ENCODE data around the gene ZNF106.

The ZNF106 gene

GRCh38 chr15:42378011-42378410 lies 112.9 kb downstream of the ZNF106 start:
- Histone ChIP-seq H3K27ac (ENCODE audit: low read depth, low read length) (no peak overlapping the region), H3K79me2 (ENCODE audit: control insufficient read depth, insufficient read depth, low read length) (no peaks in the 10 kb centered on the region), H3K36me3 (ENCODE audit: control insufficient read depth, insufficient read depth, low read length) (no peaks in the 10 kb centered on the region), H3K27me3 (ENCODE audit: insufficient read depth, low read length, poor library complexity) (no peaks in the 10 kb centered on the region), H3K18ac (ENCODE audit: low read length) (no peak overlapping the region), H3K9ac (ENCODE audit: low read length) (no peak overlapping the region), H3K4me2 (ENCODE audit: low read length) (no peak overlapping the region), H4K5ac (ENCODE audit: low read length) (no peak overlapping the region), H2BK120ac (ENCODE audit: low read depth, low read length) (no peak overlapping the region), H3K23ac (ENCODE audit: low read length) (no peak overlapping the region), H2BK5ac (ENCODE audit: low read length) (no peak overlapping the region), H3K4me1 (ENCODE audit: control insufficient read depth, low read depth, low read length) (no peaks in the 10 kb centered on the region), H3K4me3 (ENCODE audit: low read length) (no peak overlapping the region), H2BK15ac (replicated peaks; ENCODE audit: low read depth) (no peak overlapping the region), H2AK5ac (ENCODE audit: low read length) (no peak overlapping the region), H3K79me1 (ENCODE audit: low read length) (no peaks in the 10 kb centered on the region), H3K4ac (ENCODE audit: low read depth, low read length) (no peak overlapping the region), H4K8ac (ENCODE audit: low read depth, low read length) (no peak overlapping the region), H3K56ac (ENCODE audit: low read length) (no peak overlapping the region)
- WGBS (ENCODE audit: extremely low coverage, insufficient coverage, low lambda C conversion rate) = no CpG with 5 or more reads among the region's 8 CpGs
- no peak for DNase-seq

DNA sequence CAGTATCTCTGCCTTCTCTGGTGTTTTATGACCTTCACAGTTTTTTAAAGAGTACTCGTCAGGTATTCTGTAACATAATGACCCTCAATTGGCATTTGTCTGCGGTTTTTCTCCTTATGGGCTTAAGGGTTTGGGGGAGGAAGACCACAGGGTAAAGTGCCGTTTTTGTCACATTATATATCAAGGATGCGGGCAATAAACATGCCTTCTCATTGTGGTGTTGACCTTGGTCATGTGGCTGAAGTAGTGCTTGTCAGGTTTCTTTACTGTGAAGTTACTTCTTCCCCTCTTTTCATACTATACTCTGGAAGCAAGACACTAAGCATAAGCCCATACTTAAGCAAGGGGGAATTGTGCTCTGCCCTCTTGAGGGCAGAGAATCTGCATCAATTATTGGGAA lies 115.0 kb downstream of the ZNF106 start:
- no peak overlapping the region for H3K56ac ChIP-seq (ENCODE audit: low read length)
- no peak overlapping the region for H3K18ac ChIP-seq (ENCODE audit: low read length)
- no peaks in the 10 kb centered on the region for H3K27me3 ChIP-seq (ENCODE audit: insufficient read depth, low read length, poor library complexity)
- no peak overlapping the region for H3K9ac ChIP-seq (ENCODE audit: low read length)
- H2AK5ac ChIP-seq (ENCODE audit: low read length) = no peak overlapping the region
- H2BK120ac ChIP-seq (ENCODE audit: low read depth, low read length) = no peak overlapping the region
- no peak overlapping the region for H3K4ac ChIP-seq (ENCODE audit: low read depth, low read length)
- H3K36me3 ChIP-seq (ENCODE audit: control insufficient read depth, insufficient read depth, low read length) = no peaks in the 10 kb centered on the region
- no peak overlapping the region for H3K4me3 ChIP-seq (ENCODE audit: low read length)
- DNase-seq = no peak
- H3K4me2 ChIP-seq (ENCODE audit: low read length) = no peak overlapping the region
- no CpG with 5 or more reads among the region's 4 CpGs for WGBS (ENCODE audit: extremely low coverage, insufficient coverage, low lambda C conversion rate)
- no peak overlapping the region for H3K27ac ChIP-seq (ENCODE audit: low read depth, low read length)
- H3K79me1 ChIP-seq (ENCODE audit: low read length) = no peaks in the 10 kb centered on the region
- H2BK5ac ChIP-seq (ENCODE audit: low read length) = no peak overlapping the region
- H3K79me2 ChIP-seq (ENCODE audit: control insufficient read depth, insufficient read depth, low read length) = no peaks in the 10 kb centered on the region
- no peak overlapping the region for H3K23ac ChIP-seq (ENCODE audit: low read length)
- no peak overlapping the region for H4K5ac ChIP-seq (ENCODE audit: low read length)
- no peaks in the 10 kb centered on the region for H3K4me1 ChIP-seq (ENCODE audit: control insufficient read depth, low read depth, low read length)
- no peak overlapping the region for H2BK15ac ChIP-seq (replicated peaks; ENCODE audit: low read depth)
- no peak overlapping the region for H4K8ac ChIP-seq (ENCODE audit: low read depth, low read length)

DNA sequence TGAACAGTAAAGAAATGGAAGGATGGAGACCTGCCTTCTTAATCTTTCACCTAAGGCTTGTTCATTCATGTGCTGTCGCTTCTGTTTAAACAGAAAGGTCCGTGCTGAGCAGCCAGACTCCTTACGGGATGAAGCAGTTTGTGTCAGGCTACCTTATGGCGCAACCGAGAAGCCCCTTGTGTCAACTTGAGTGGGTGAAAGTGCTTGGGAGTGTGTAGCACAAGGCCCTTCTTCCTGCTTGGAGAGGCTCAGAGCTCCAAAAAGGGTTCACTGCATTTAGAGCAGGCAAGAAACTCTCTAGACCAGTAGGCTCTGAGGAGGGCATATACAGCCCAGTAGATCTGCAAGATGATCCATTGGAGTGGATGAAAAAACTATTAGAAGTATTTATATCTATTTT lies 115.7 kb downstream of the ZNF106 start:
- Histone ChIP-seq H3K4me3 (ENCODE audit: low read length) (no peak overlapping the region), H3K4me2 (ENCODE audit: low read length) (no peak overlapping the region), H4K5ac (ENCODE audit: low read length) (no peak overlapping the region), H3K27ac (ENCODE audit: low read depth, low read length) (no peak overlapping the region), H3K18ac (ENCODE audit: low read length) (no peak overlapping the region), H2AK5ac (ENCODE audit: low read length) (no peak overlapping the region), H3K23ac (ENCODE audit: low read length) (no peak overlapping the region), H2BK15ac (replicated peaks; ENCODE audit: low read depth) (no peak overlapping the region), H3K56ac (ENCODE audit: low read length) (no peak overlapping the region), H2BK120ac (ENCODE audit: low read depth, low read length) (no peak overlapping the region), H3K36me3 (ENCODE audit: control insufficient read depth, insufficient read depth, low read length) (no peaks in the 10 kb centered on the region), H3K9ac (ENCODE audit: low read length) (no peak overlapping the region), H3K79me2 (ENCODE audit: control insufficient read depth, insufficient read depth, low read length) (no peaks in the 10 kb centered on the region), H3K79me1 (ENCODE audit: low read length) (no peaks in the 10 kb centered on the region), H3K4ac (ENCODE audit: low read depth, low read length) (no peak overlapping the region), H3K27me3 (ENCODE audit: insufficient read depth, low read length, poor library complexity) (no peaks in the 10 kb centered on the region), H4K8ac (ENCODE audit: low read depth, low read length) (no peak overlapping the region), H3K4me1 (ENCODE audit: control insufficient read depth, low read depth, low read length) (no peaks in the 10 kb centered on the region), H2BK5ac (ENCODE audit: low read length) (no peak overlapping the region)
- DNase-seq = no peak
- WGBS (ENCODE audit: extremely low coverage, insufficient coverage, low lambda C conversion rate) = no CpG with 5 or more reads among the region's 5 CpGs

GRCh38 chr15:42374810-42375209 lies 116.1 kb downstream of the ZNF106 start:
- no peak overlapping the region for H4K8ac ChIP-seq (ENCODE audit: low read depth, low read length)
- no peak overlapping the region for H3K56ac ChIP-seq (ENCODE audit: low read length)
- H3K4me1 ChIP-seq (ENCODE audit: control insufficient read depth, low read depth, low read length) = no peaks in the 10 kb centered on the region
- H2AK5ac ChIP-seq (ENCODE audit: low read length) = no peak overlapping the region
- no peaks in the 10 kb centered on the region for H3K79me2 ChIP-seq (ENCODE audit: control insufficient read depth, insufficient read depth, low read length)
- no peak overlapping the region for H3K4me2 ChIP-seq (ENCODE audit: low read length)
- no peak overlapping the region for H3K9ac ChIP-seq (ENCODE audit: low read length)
- no peak overlapping the region for H3K4ac ChIP-seq (ENCODE audit: low read depth, low read length)
- no peak overlapping the region for H2BK5ac ChIP-seq (ENCODE audit: low read length)
- no peak overlapping the region for H2BK120ac ChIP-seq (ENCODE audit: low read depth, low read length)
- no peaks in the 10 kb centered on the region for H3K79me1 ChIP-seq (ENCODE audit: low read length)
- H3K36me3 ChIP-seq (ENCODE audit: control insufficient read depth, insufficient read depth, low read length) = no peaks in the 10 kb centered on the region
- WGBS (ENCODE audit: extremely low coverage, insufficient coverage, low lambda C conversion rate) = no CpG with 5 or more reads among the region's 1 CpG
- H3K4me3 ChIP-seq (ENCODE audit: low read length) = no peak overlapping the region
- H3K18ac ChIP-seq (ENCODE audit: low read length) = no peak overlapping the region
- DNase-seq = no peak
- no peak overlapping the region for H3K27ac ChIP-seq (ENCODE audit: low read depth, low read length)
- no peak overlapping the region for H2BK15ac ChIP-seq (replicated peaks; ENCODE audit: low read depth)
- H3K27me3 ChIP-seq (ENCODE audit: insufficient read depth, low read length, poor library complexity) = no peaks in the 10 kb centered on the region
- no peak overlapping the region for H3K23ac ChIP-seq (ENCODE audit: low read length)
- no peak overlapping the region for H4K5ac ChIP-seq (ENCODE audit: low read length)

DNA sequence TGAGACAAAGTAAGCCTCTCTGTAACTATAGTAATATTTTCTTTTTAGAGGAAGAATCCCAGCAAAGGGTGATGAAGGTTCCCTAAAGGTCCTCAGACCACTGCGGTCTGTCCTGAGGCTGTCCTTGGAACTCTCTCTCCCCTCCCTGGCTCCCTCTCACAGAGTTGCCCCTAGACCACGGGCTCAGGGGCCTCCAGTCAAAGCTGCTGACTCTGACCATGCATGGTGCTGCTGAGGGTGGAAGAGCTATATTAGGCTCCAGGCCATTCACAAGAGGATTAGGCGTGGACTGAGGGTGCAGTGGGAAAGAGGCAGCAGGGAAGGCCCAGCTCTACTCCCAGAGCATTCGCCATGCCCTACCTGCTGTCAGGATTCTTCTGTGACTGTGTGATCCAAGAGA lies 117.0 kb downstream of the ZNF106 start:
- Histone ChIP-seq H3K4me1 (ENCODE audit: control insufficient read depth, low read depth, low read length) (no peaks in the 10 kb centered on the region), H3K23ac (ENCODE audit: low read length) (no peak overlapping the region), H3K79me1 (ENCODE audit: low read length) (no peaks in the 10 kb centered on the region), H3K27me3 (ENCODE audit: insufficient read depth, low read length, poor library complexity) (no peaks in the 10 kb centered on the region), H3K4ac (ENCODE audit: low read depth, low read length) (no peak overlapping the region), H2BK5ac (ENCODE audit: low read length) (no peak overlapping the region), H3K36me3 (ENCODE audit: control insufficient read depth, insufficient read depth, low read length) (no peaks in the 10 kb centered on the region), H4K5ac (ENCODE audit: low read length) (no peak overlapping the region), H3K79me2 (ENCODE audit: control insufficient read depth, insufficient read depth, low read length) (no peaks in the 10 kb centered on the region), H3K27ac (ENCODE audit: low read depth, low read length) (no peak overlapping the region), H2BK15ac (replicated peaks; ENCODE audit: low read depth) (no peak overlapping the region), H3K9ac (ENCODE audit: low read length) (no peak overlapping the region), H3K4me3 (ENCODE audit: low read length) (no peak overlapping the region), H2AK5ac (ENCODE audit: low read length) (no peak overlapping the region), H3K4me2 (ENCODE audit: low read length) (no peak overlapping the region), H3K18ac (ENCODE audit: low read length) (no peak overlapping the region), H3K56ac (ENCODE audit: low read length) (no peak overlapping the region), H2BK120ac (ENCODE audit: low read depth, low read length) (no peak overlapping the region), H4K8ac (ENCODE audit: low read depth, low read length) (no peak overlapping the region)
- no peak for DNase-seq
- WGBS (ENCODE audit: extremely low coverage, insufficient coverage, low lambda C conversion rate) = no CpG with 5 or more reads among the region's 4 CpGs

- no peak for DNase-seq
These were observed 117.7 kb downstream of the ZNF106 start for GRCh38 chr15:42373274-42373673.

More at GRCh38 chr15:42373274-42373673, 117.7 kb downstream of the ZNF106 start:
- H3K18ac ChIP-seq (ENCODE audit: low read length) = no peak overlapping the region
- no peak overlapping the region for H2BK5ac ChIP-seq (ENCODE audit: low read length)
- H4K8ac ChIP-seq (ENCODE audit: low read depth, low read length) = no peak overlapping the region
- no peak overlapping the region for H3K4me3 ChIP-seq (ENCODE audit: low read length)
- H2BK15ac ChIP-seq (replicated peaks; ENCODE audit: low read depth) = no peak overlapping the region
- H3K27me3 ChIP-seq (ENCODE audit: insufficient read depth, low read length, poor library complexity) = no peaks in the 10 kb centered on the region
- H3K56ac ChIP-seq (ENCODE audit: low read length) = no peak overlapping the region
- H3K9ac ChIP-seq (ENCODE audit: low read length) = no peak overlapping the region
- H3K27ac ChIP-seq (ENCODE audit: low read depth, low read length) = no peak overlapping the region
- no peaks in the 10 kb centered on the region for H3K79me1 ChIP-seq (ENCODE audit: low read length)
- H3K4me2 ChIP-seq (ENCODE audit: low read length) = no peak overlapping the region
- no peak overlapping the region for H2AK5ac ChIP-seq (ENCODE audit: low read length)
- H3K4ac ChIP-seq (ENCODE audit: low read depth, low read length) = no peak overlapping the region
- no peaks in the 10 kb centered on the region for H3K79me2 ChIP-seq (ENCODE audit: control insufficient read depth, insufficient read depth, low read length)
- H3K4me1 ChIP-seq (ENCODE audit: control insufficient read depth, low read depth, low read length) = no peaks in the 10 kb centered on the region
- H2BK120ac ChIP-seq (ENCODE audit: low read depth, low read length) = no peak overlapping the region
- no peak overlapping the region for H4K5ac ChIP-seq (ENCODE audit: low read length)
- H3K36me3 ChIP-seq (ENCODE audit: control insufficient read depth, insufficient read depth, low read length) = no peaks in the 10 kb centered on the region
- H3K23ac ChIP-seq (ENCODE audit: low read length) = no peak overlapping the region
- no CpG with 5 or more reads among the region's 1 CpG for WGBS (ENCODE audit: extremely low coverage, insufficient coverage, low lambda C conversion rate)
